Astrocyte of the spinal cord (primary cell): ENCODE results near the gene CBLN1.

Source experiments
- DNase-seq: peaks from one replicate; pipeline ENCODE4 v3.0.0; 2011; ENCODE audit warnings: low read depth, low spot score
- H3K4me3 ChIP-seq: 2 replicates; pipeline ENCODE4 v1.5.1; 2011; ENCODE audit warnings: low read depth, mild to moderate bottlenecking, low read length, moderate library complexity
- in situ Hi-C: cut with HindIII; loops from 2 replicates; pipeline ENCODE4 v1.10.0; 2017; ENCODE audit warnings: low sequenced_read_pairs
- TF ChIP-seq, protein P1 (sequence below): IDR thresholded peaks from 2 replicates; pipeline ENCODE4 v1.5.1; 2012; ENCODE audit warnings: low read depth, mild to moderate bottlenecking, low read length, inconsistent platforms

The CBLN1 gene

DNA sequence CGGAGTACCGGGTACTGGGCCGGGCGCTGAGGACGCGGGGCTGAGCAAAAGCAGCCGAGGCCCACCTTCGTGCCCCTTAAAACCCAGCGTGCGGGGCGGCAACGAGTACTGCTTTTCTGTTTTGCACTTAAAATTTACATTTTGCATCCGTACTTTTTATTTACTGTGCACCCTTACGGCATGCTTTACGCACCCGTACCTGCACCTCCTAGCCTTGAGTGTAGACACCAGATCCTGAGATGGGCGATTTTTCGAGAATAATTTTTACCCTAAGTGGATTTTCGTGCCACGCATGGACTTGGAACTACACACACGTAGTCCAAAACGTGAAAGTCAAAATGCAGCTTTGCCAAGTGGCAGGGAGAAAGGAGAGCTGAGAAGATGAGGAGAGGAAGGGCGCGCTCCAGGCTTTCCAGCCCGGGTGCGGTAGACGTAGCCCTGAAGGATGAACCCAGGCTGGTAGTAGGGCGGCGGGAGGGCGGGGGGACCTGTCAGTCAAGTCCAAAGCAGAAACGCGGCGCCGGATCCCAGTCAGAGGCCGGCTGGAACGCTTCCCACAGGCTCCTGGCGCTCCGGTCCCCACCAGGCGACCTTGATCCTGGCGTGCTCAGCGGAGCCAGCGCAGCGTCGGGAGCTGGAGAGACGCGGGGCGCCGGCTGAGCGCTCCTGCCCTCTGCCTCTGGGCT, 1.2 kb upstream of the CBLN1 start:
- TF ChIP-seq, protein P1, sequence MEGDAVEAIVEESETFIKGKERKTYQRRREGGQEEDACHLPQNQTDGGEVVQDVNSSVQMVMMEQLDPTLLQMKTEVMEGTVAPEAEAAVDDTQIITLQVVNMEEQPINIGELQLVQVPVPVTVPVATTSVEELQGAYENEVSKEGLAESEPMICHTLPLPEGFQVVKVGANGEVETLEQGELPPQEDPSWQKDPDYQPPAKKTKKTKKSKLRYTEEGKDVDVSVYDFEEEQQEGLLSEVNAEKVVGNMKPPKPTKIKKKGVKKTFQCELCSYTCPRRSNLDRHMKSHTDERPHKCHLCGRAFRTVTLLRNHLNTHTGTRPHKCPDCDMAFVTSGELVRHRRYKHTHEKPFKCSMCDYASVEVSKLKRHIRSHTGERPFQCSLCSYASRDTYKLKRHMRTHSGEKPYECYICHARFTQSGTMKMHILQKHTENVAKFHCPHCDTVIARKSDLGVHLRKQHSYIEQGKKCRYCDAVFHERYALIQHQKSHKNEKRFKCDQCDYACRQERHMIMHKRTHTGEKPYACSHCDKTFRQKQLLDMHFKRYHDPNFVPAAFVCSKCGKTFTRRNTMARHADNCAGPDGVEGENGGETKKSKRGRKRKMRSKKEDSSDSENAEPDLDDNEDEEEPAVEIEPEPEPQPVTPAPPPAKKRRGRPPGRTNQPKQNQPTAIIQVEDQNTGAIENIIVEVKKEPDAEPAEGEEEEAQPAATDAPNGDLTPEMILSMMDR, result no peak
- no peak for DNase-seq
- in situ Hi-C loops, result no loop called here
- H3K4me3 ChIP-seq, result no peak overlapping the region

- TF ChIP-seq, protein P1, result no peak
- no peak overlapping the region for H3K4me3 ChIP-seq
- in situ Hi-C loops, result no loop called here
- peak; percentile 25 for DNase-seq
Measured at GRCh38 chr16:49281843-49282642, 405 bp upstream of the CBLN1 start.

- H3K4me3 ChIP-seq, result no peak overlapping the region
- in situ Hi-C loops, result no loop called here
- DNase-seq, result no peak
- TF ChIP-seq, protein P1, result no peak
Measured at GRCh38 chr16:49280841-49281371, 732 bp downstream of the CBLN1 start.

- TF ChIP-seq, protein P1, result no peak
- DNase-seq, result no peak
- in situ Hi-C loops, result no loop called here
- H3K4me3 ChIP-seq, result no peak overlapping the region
Measured at GRCh38 chr16:49280105-49280741, 1.4 kb downstream of the CBLN1 start.

DNA sequence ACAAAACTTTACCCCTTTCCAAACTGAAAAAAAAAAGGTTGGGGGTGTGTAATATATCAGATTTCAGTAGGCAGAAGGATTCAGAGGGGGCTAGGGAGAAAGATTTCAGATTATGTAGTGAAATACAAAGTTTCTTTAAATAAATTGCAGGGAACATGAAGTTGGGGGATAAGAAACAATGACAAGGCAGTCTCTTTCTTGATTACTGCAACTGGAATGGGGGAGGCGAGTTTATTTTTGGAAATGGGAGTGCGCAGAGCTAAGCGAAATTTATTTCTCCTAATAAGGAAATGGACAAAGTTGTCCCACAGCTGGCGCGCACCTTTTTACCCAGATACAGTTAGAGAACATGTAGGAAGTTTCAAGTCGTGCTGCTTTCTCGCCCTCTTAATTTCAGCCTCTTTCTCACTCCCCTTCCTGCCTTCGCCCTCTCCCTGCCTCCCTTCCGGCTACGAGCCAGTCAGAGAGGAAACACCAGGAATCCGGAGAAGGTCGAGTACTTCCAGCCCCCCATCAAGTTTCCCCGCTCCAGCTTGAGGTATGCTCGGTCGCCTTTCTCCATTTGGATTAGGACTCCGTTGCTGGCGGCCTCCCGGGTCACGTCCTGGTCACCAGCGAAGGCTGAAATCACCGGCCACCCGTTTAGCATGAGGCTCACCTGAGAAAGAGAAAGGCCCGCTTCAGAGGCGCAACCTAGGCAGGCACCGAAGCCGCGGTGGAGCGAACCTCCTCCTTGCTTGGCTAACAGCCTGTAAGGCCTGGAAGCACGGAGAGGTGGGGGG, 2.5 kb downstream of the CBLN1 start:
- in situ Hi-C loops, result no loop called here
- H3K4me3 ChIP-seq, result no peak overlapping the region
- DNase-seq, result no peak
- TF ChIP-seq, protein P1, result no peak

DNA sequence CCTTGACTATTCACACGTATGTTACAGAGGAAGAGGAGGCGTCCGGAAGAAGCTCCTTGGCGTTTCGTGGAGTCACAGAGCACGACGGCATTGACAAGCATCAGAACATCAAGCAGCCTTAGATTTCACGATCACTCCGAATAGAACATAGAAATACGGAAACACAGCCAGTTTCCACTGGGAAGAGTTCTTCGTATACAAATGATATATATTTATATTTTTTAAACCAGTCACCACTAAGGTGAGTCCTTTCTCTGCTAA, 3.1 kb downstream of the CBLN1 start:
- H3K4me3 ChIP-seq, result no peak overlapping the region
- no peak for DNase-seq
- TF ChIP-seq, protein P1, result no peak
- in situ Hi-C loops, result no loop called here
